Nephron (organoid): ENCODE data around the gene PDHA2.

Experiments
- H3K27ac Mint-ChIP-seq, 3 experiments: 2 replicates each; pipeline ENCODE4 v1.8.0; 2020; ENCODE audit warnings: mixed read lengths in 3 of 3, mild to moderate bottlenecking in 2 of 3, moderate library complexity in 1 of 3
- H3K27me3 Mint-ChIP-seq: 2 replicates; pipeline ENCODE4 v1.8.0; 2021; ENCODE audit warnings: low read depth, mild to moderate bottlenecking, moderate library complexity, mixed read lengths
- H3K36me3 Mint-ChIP-seq: 2 replicates; pipeline ENCODE4 v1.8.0; 2020; ENCODE audit warnings: low read depth, mixed read lengths
- H3K4me1 Mint-ChIP-seq: 2 replicates; pipeline ENCODE4 v1.8.0; 2020; ENCODE audit warnings: mixed read lengths
- H3K4me3 Mint-ChIP-seq, 3 experiments: 2 replicates each; pipeline ENCODE4 v1.8.0; 2020; ENCODE audit warnings: mild to moderate bottlenecking in 3 of 3, mixed read lengths in 3 of 3, moderate library complexity in 2 of 3
- H3K9me3 Mint-ChIP-seq: 2 replicates; pipeline ENCODE4 v1.8.0; 2020; ENCODE audit warnings: mixed read lengths
- TF ChIP-seq, protein P1 (sequence below), 3 experiments: fragments of 200-600 bp; sonication (generic); IDR thresholded peaks; one replicate each; pipeline ENCODE4 v1.5.0; 2021; ENCODE audit warnings: antibody characterized with exemption in 3 of 3; ENCODE audit not compliant: unreplicated experiment in 3 of 3

PDHA2 gene

DNA sequence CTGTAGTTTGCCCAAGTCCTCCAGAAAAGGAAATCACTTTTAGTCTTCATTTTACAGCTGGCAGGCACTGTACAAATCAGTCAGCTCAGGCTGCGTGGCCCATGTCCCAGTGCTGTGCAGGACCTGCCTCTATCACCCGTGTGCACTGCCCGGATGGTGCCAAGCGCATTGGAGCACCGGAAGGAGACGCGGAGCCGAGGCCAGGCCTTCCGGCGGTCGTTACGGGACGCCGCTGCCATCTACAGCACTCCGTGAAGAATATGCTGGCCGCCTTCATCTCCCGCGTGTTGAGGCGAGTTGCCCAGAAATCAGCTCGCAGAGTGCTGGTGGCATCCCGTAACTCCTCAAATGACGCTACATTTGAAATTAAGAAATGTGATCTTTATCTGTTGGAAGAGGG, at the start of gene PDHA2:
Gene PDHA2 (plus strand): TSS at position 203 of the 400 bp plus-strand sequence. CDS start 58 bp downstream, at position 261.
- TF ChIP-seq, protein P1, sequence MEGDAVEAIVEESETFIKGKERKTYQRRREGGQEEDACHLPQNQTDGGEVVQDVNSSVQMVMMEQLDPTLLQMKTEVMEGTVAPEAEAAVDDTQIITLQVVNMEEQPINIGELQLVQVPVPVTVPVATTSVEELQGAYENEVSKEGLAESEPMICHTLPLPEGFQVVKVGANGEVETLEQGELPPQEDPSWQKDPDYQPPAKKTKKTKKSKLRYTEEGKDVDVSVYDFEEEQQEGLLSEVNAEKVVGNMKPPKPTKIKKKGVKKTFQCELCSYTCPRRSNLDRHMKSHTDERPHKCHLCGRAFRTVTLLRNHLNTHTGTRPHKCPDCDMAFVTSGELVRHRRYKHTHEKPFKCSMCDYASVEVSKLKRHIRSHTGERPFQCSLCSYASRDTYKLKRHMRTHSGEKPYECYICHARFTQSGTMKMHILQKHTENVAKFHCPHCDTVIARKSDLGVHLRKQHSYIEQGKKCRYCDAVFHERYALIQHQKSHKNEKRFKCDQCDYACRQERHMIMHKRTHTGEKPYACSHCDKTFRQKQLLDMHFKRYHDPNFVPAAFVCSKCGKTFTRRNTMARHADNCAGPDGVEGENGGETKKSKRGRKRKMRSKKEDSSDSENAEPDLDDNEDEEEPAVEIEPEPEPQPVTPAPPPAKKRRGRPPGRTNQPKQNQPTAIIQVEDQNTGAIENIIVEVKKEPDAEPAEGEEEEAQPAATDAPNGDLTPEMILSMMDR (IDR thresholded peaks at IDR 0.05; ENCODE audit: unreplicated experiment in 3 of 3): no peak
- H3K4me1 Mint-ChIP-seq: no peaks in the 10 kb centered on the region
- no peaks in the 10 kb centered on the region for H3K36me3 Mint-ChIP-seq
- no peaks in the 10 kb centered on the region for H3K9me3 Mint-ChIP-seq
- H3K27me3 Mint-ChIP-seq: no peaks in the 10 kb centered on the region
- H3K4me3 Mint-ChIP-seq: no peak within 1 kb of the TSS
- H3K27ac Mint-ChIP-seq: no peak within 1 kb of the TSS

DNA sequence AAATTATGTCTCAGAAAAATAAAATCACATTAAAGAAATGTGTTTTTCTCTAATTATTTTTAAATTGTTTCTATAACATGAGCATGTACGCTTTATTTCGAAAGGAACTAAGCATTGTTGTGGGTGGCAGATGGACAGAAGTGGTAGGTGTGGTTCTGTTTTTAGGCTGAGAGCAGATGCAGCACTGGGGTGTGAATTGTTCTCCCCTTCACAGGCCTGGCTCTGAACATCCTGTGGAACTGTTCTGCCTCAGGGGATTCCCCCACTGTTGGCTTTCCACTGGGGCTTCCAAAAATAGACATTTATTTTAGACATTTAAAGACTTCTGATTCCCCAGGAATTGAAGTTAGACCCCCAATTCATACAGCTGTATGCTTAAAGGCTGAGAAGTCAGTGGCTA, 41.9 kb upstream of the PDHA2 start:
- TF ChIP-seq, protein P1 (IDR thresholded peaks at IDR 0.05; ENCODE audit: unreplicated experiment in 3 of 3): no peak
- H3K27me3 Mint-ChIP-seq: no peaks in the 10 kb centered on the region
- peaks cover 26% of the 10 kb centered on the region for H3K9me3 Mint-ChIP-seq
- H3K4me1 Mint-ChIP-seq: no peaks in the 10 kb centered on the region
- no peak overlapping the region for H3K4me3 Mint-ChIP-seq
- no peak overlapping the region for H3K27ac Mint-ChIP-seq
- no peaks in the 10 kb centered on the region for H3K36me3 Mint-ChIP-seq

DNA sequence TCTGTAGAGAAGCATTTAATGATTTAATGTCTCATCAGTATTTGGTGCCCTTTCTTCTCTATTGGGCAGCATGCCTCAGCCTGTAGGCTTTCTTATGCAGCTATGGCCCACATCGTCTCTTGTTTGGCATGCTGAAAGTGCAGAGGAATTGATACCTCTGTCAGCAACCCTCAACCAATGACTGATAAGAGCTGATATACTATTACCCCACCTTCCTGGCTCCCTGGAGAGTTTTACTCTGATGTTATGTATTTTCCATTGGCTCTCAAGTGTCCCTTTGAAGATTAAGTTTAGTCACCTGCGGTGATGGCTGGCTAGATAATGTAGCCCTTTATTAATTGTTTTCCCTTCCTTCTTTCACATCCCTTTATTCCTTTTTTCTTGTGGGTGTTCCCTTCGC, 41.2 kb upstream of the PDHA2 start:
- TF ChIP-seq, protein P1 (IDR thresholded peaks at IDR 0.05; ENCODE audit: unreplicated experiment in 3 of 3): no peak
- no peaks in the 10 kb centered on the region for H3K27me3 Mint-ChIP-seq
- H3K9me3 Mint-ChIP-seq: peaks cover 20% of the 10 kb centered on the region
- no peaks in the 10 kb centered on the region for H3K36me3 Mint-ChIP-seq
- no peak overlapping the region for H3K4me3 Mint-ChIP-seq
- H3K27ac Mint-ChIP-seq: no peak overlapping the region
- H3K4me1 Mint-ChIP-seq: no peaks in the 10 kb centered on the region

DNA sequence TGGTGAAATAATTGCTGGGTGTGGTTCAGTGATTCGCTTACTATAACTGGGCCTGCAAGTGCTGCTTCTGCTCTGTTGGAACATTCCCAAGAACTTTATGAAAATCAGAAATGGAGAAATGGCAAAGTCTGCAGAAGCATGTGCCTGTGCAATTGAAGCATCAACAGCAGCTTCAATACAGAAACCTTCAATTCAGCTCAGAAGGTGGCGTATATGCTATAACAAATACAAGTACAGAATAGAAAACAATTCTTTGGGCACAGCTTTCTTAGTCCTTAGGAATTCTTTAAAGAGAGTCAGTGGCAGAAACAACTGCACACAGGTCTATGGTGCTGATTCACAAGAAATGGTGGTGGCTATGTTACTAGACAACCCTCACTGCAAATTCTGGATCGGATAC, 18.0 kb upstream of the PDHA2 start:
- no peaks in the 10 kb centered on the region for H3K36me3 Mint-ChIP-seq
- TF ChIP-seq, protein P1 (IDR thresholded peaks at IDR 0.05; ENCODE audit: unreplicated experiment in 3 of 3): no peak
- H3K4me3 Mint-ChIP-seq: no peak overlapping the region
- no peak overlapping the region for H3K27ac Mint-ChIP-seq
- no peaks in the 10 kb centered on the region for H3K27me3 Mint-ChIP-seq
- H3K4me1 Mint-ChIP-seq: no peaks in the 10 kb centered on the region
- H3K9me3 Mint-ChIP-seq: no peaks in the 10 kb centered on the region

DNA sequence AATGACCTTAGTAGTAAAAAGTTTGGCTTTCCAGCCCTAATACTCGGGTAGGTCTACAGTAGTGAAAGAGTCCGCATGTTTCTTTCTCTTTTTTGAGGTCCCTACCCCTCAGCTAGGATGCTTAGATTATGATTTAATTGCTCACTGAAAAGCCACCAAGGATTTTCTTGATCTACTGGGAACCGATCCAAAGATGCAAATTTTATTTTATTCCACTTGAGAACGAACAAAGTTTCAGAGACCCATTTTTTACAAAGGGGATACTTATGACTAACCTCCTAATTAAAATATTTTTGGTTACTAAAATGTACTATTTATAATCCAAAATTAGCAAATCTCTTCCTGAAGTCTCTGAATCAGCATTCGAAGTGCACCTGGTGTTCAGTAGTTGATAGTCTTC, 14.3 kb upstream of the PDHA2 start:
- no peaks in the 10 kb centered on the region for H3K27me3 Mint-ChIP-seq
- no peak overlapping the region for H3K27ac Mint-ChIP-seq
- no peaks in the 10 kb centered on the region for H3K9me3 Mint-ChIP-seq

DNA sequence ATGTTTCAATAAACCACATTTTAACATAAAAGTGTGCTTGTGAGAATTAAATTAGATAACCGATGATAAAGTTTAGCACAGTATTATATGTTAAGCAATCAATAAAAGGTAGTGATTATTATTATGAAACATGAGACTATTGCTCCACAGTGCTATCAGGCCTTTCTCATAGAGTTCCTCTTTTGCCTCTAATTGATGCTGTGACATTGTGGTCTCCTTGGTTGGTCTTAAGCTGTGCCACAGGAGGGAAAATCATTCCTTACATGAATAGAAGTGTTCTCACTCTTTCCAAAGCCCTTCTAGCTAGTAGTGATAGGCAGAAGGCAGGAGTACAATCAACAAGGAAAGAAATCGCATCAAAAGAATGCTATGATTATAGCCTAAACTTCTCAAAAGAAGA, 9.2 kb upstream of the PDHA2 start:
- H3K27ac Mint-ChIP-seq: no peak overlapping the region
- no peaks in the 10 kb centered on the region for H3K27me3 Mint-ChIP-seq
- H3K4me3 Mint-ChIP-seq: no peak overlapping the region
- H3K9me3 Mint-ChIP-seq: no peaks in the 10 kb centered on the region
- peaks cover 12% of the 10 kb centered on the region for H3K4me1 Mint-ChIP-seq
- TF ChIP-seq, protein P1 (IDR thresholded peaks at IDR 0.05; ENCODE audit: unreplicated experiment in 3 of 3): no peak
- no peaks in the 10 kb centered on the region for H3K36me3 Mint-ChIP-seq

More for the DNA sequence above, 14.3 kb upstream of the PDHA2 start:
- Mint-ChIP-seq H3K4me3 (no peak overlapping the region), H3K4me1 (no peaks in the 10 kb centered on the region), H3K36me3 (no peaks in the 10 kb centered on the region)
- TF ChIP-seq, protein P1 (IDR thresholded peaks at IDR 0.05; ENCODE audit: unreplicated experiment in 3 of 3): no peak
